HepG2 (cell line): Measurements from ENCODE around the gene NUDT1. TPM values are rescaled to one million over a fixed set of nuclear protein-coding genes. Genes with fewer than 3 reads are reported as not detected.
"Not testable (repeated sequence)": the region's sequence is repeated elsewhere in the genome, so short reads cannot be mapped to it uniquely, and the experiment has no call there.

ENCODE experiments used
- ATAC-seq: fragments of 200-7000 bp; cut with Tn5 transposase; 3 replicates; pipeline ENCODE4 v1.9.1; 2020; ENCODE audit warnings: mild to moderate bottlenecking, moderate library complexity
- BruUV-seq: library from RNA; stranded (reverse); fragments of 400-500 nt; replicated peaks from 2 replicates; lab custom pipeline; 2021; lab: Mats Ljungman, UMichigan
- CTCF ChIA-PET: fragments of 300-600 bp; formaldehyde crosslinking; extraction: SDS; loops from one replicate; lab custom pipeline; 2021; ENCODE audit warnings: low total read pairs, inconsistent platforms, low intra/inter-chr PET ratio; lab: Yijun Ruan, JAX
- POLR2A ChIA-PET: fragments of 350-600 bp; sonication (Branson Sonifier 250); formaldehyde crosslinking; loops from one replicate; lab custom pipeline; 2020; ENCODE audit warnings: antibody characterized with exemption, inconsistent platforms; lab: Yijun Ruan, JAX
- DNase-seq: peaks from one replicate; pipeline ENCODE4 v3.0.0-alpha.2; 2015; ENCODE audit warnings: low spot score
- FAIRE-seq: peaks from 3 replicates; lab custom pipeline; 2011; peaks lifted over from hg19 to GRCh38; lab: Jason Lieb, UNC
- H2AFZ ChIP-seq: one replicate; pipeline ENCODE4 v1.6.1; 2011; ENCODE audit warnings: low read length, inconsistent platforms
- H3K27ac ChIP-seq: fragments of 300-600 bp; 3 replicates; pipeline ENCODE4 v1.8.0; 2011; ENCODE audit warnings: mixed run types, mild to moderate bottlenecking, mixed read lengths, low read length, inconsistent platforms; ENCODE audit not compliant: insufficient read depth; ENCODE audit errors: extremely low read length
- H3K27me3 ChIP-seq, 2 experiments: fragments of 200-600 bp in 1 of 2; 2 replicates in 1 of 2; 3 replicates in 1 of 2; pipeline versions ENCODE4 v1.6.0 to v1.8.0; 2011; ENCODE audit warnings: low read length in 2 of 2, mild to moderate bottlenecking in 2 of 2, moderate library complexity in 2 of 2, inconsistent platforms in 1 of 2; ENCODE audit not compliant: insufficient read depth in 2 of 2, control insufficient read depth in 1 of 2
- H3K36me3 ChIP-seq, 2 experiments: fragments of 200-600 bp in 1 of 2; replicated peaks in 1 of 2; 2 replicates in 1 of 2; 3 replicates in 1 of 2; pipeline versions ENCODE4 v1.5.1 to v1.8.0; 2011; ENCODE audit warnings: low read length in 2 of 2, inconsistent platforms in 1 of 2; ENCODE audit not compliant: insufficient read depth in 2 of 2, control insufficient read depth in 1 of 2
- H3K4me1 ChIP-seq: 2 replicates; pipeline ENCODE4 v1.5.1; 2012; ENCODE audit warnings: low read length, inconsistent platforms; ENCODE audit not compliant: insufficient read depth
- H3K4me2 ChIP-seq: 2 replicates; pipeline ENCODE4 v1.6.0; 2011; ENCODE audit warnings: low read depth, low read length, inconsistent platforms
- H3K4me3 ChIP-seq, 3 experiments: fragments of 200-600 bp in 1 of 3; sonication (generic), shearing (Covaris generic) in 1 of 3; replicated peaks in 1 of 3; 2 replicates each; pipeline ENCODE4 v1.5.1; 2011 to 2016; ENCODE audit warnings: low read length in 3 of 3, inconsistent platforms in 2 of 3, low read depth in 2 of 3, mild to moderate bottlenecking in 2 of 3, control low read depth in 1 of 3, mixed read lengths in 1 of 3; ENCODE audit not compliant: insufficient read depth in 1 of 3
- H3K79me2 ChIP-seq: one replicate; pipeline ENCODE4 v1.6.1; 2011; ENCODE audit warnings: low read length, inconsistent platforms; ENCODE audit not compliant: insufficient read depth
- H3K9ac ChIP-seq: 2 replicates; pipeline ENCODE4 v1.6.0; 2011; ENCODE audit warnings: mild to moderate bottlenecking, low read depth, low read length, inconsistent platforms; ENCODE audit not compliant: insufficient read depth
- H3K9me3 ChIP-seq: 2 replicates; pipeline ENCODE4 v1.5.1; 2012; ENCODE audit warnings: mild to moderate bottlenecking, low read length
- H4K20me1 ChIP-seq: 2 replicates; pipeline ENCODE4 v1.6.0; 2011; ENCODE audit warnings: inconsistent platforms, mild to moderate bottlenecking, low read length, moderate library complexity; ENCODE audit not compliant: insufficient read depth
- ARID5B ChIP-seq: IDR thresholded peaks from 2 replicates; pipeline ENCODE4 v1.4.0; 2020; ENCODE audit warnings: mild to moderate bottlenecking, missing genetic modification reagents
- ETV5 ChIP-seq: IDR thresholded peaks from 2 replicates; pipeline ENCODE4 v1.6.1; 2018; ENCODE audit warnings: missing biosample characterization, missing genetic modification reagents, inconsistent platforms, borderline replicate concordance
- FOXP1 ChIP-seq, 2 experiments: fragments of 450-650 bp in 1 of 2; IDR thresholded peaks; 2 replicates each; pipeline ENCODE4 v1.6.1; 2017 to 2018; ENCODE audit warnings: antibody characterized with exemption in 1 of 2
- MIXL1 ChIP-seq: IDR thresholded peaks from 2 replicates; pipeline ENCODE4 v1.6.1; 2016
- NCOA2 ChIP-seq: sonication (generic); formaldehyde crosslinking; IDR thresholded peaks from 2 replicates; pipeline ENCODE4 v1.8.0; 2022; ENCODE audit warnings: inconsistent platforms
- NR2F1 ChIP-seq, 2 experiments: fragments of 450-650 bp in 1 of 2; formaldehyde crosslinking in 1 of 2; IDR thresholded peaks; 2 replicates each; pipeline versions ENCODE4 v1.5.0 to v1.6.1; 2016 to 2020; ENCODE audit warnings: mild to moderate bottlenecking in 1 of 2, missing compliant biosample characterization in 1 of 2, missing genetic modification reagents in 1 of 2, moderate library complexity in 1 of 2
- NR2F6 ChIP-seq, 2 experiments: IDR thresholded peaks; 2 replicates each; pipeline ENCODE4 v1.6.1; 2016; ENCODE audit warnings: antibody characterized with exemption in 1 of 2, mild to moderate bottlenecking in 1 of 2
- SOX5 ChIP-seq: IDR thresholded peaks from 2 replicates; pipeline ENCODE4 v1.6.1; 2016; ENCODE audit warnings: borderline replicate concordance
- SP5 ChIP-seq: IDR thresholded peaks from 2 replicates; pipeline ENCODE4 v1.6.1; 2016; ENCODE audit warnings: low read depth, borderline replicate concordance
- TBX2 ChIP-seq: sonication (generic); formaldehyde crosslinking; IDR thresholded peaks from 2 replicates; pipeline ENCODE4 v1.5.0; 2020; ENCODE audit warnings: missing genetic modification reagents, mild to moderate bottlenecking, borderline replicate concordance
- ZNF572 ChIP-seq: sonication (generic); formaldehyde crosslinking; IDR thresholded peaks from 2 replicates; pipeline ENCODE4 v1.5.1; 2020; ENCODE audit warnings: mild to moderate bottlenecking, missing genetic modification reagents
- ZNF605 ChIP-seq: sonication (generic); formaldehyde crosslinking; IDR thresholded peaks from 2 replicates; pipeline ENCODE4 v1.8.0; 2022; ENCODE audit warnings: mild to moderate bottlenecking, missing genetic modification reagents
- WGBS: methylation state at CpG from one replicate; pipeline ENCODE4 v1.1.6; 2017; ENCODE audit warnings: low lambda C conversion rate; 5-methylcytosine and 5-hydroxymethylcytosine counted together
- in situ Hi-C: cut with HindIII; loops from 2 replicates; pipeline ENCODE4 v1.10.0; 2017; ENCODE audit warnings: low pct_unique_long_range_greater_than_20kb; ENCODE audit not compliant: extremely low pct_ligation_motif_present
- intact Hi-C: fragments of 100-400 bp; cut with micrococcal nuclease; formaldehyde crosslinking; loops from one replicate; pipeline ENCODE4 v1.10.0; 2022; ENCODE audit not compliant: unreplicated experiment
- polyA plus RNA-seq, 8 experiments: library from polyadenylated mRNA; depleted of rRNA in 3 of 8; stranded (reverse) in 7 of 8; unstranded in 1 of 8; fragments of >200 nt; fragmentation: Illumina TruSeq in 4 of 8; extraction: Trizol in 4 of 8; gene quantifications; 2 replicates each; pipeline versions ENCODE4 v1.2.1 to v1.2.3, GENCODE V29; 2011 to 2016; ENCODE audit warnings: low read depth in 4 of 8, missing spikeins in 1 of 8, mixed read lengths in 1 of 8; ENCODE audit not compliant: insufficient read depth in 1 of 8
- total RNA-seq, 5 experiments: library from RNA; depleted of rRNA; stranded (reverse); fragments of >200 nt; fragmentation: Illumina TruSeq; extraction: Trizol; gene quantifications; 2 replicates each; pipeline ENCODE4 v1.2.3, GENCODE V29; 2016; ENCODE audit warnings: low read depth in 1 of 5
- TF ChIP-seq, protein P1 (sequence below): sonication (generic); formaldehyde crosslinking; IDR thresholded peaks from 2 replicates; pipeline ENCODE4 v1.4.0; 2020; ENCODE audit warnings: missing genetic modification reagents

Gene NUDT1
- total and polyA plus RNA-seq, 2 of the 13 experiments (the other 11 are each of a cell fraction or from before 2014, with no cell fraction given): 9.1 to 26.8 TPM

DNA sequence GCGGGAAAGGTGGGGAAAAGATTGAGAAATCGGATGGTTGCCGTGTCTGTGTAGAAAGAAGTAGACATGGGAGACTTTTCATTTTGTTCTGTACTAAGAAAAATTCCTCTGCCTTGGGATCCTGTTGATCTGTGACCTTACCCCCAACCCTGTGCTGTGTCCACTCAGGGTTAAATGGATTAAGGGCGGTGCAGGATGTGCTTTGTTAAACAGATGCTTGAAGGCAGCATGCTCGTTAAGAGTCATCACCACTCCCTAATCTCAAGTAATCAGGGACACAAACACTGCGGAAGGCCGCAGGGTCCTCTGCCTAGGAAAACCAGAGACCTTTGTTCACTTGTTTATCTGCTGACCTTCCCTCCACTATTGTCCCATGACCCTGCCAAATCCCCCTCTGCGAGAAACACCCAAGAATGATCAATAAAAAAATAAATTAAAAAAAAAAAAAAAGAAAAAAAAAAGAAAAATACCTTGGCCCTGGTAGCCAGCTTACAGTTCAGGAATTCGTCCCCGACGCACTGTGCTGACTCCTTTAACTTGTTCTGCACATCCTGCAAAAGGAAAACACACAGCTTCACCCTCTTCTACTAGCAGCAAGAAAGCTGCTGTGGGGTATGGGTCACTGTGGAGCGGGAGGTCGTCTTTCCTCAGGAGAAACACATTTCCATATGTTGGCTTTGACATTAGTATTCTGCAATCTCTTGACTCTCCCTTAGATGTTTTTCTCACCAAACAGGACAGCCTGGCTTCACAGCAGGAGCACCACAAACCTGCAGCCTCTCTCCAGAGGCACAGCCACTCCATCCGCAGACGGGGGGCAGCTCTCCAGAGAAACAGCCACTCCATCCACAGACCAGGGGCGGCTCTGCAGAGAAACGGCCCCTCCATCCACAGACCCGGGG, 27.3 kb downstream of the NUDT1 start:
- DNase-seq: peak; percentile 35
- H3K9ac ChIP-seq: peak overlapping the region; percentile 31; the same call in 1 of the 2 replicates
- TF ChIP-seq TBX2: peak; percentile 39; the same call in 1 of the 2 replicates
- not testable (repeated sequence) for TF ChIP-seq FOXP1 (IDR thresholded peaks at IDR 0.05)
- TF ChIP-seq FOXP1 (CRISPR knock-in tag; IDR thresholded peaks at IDR 0.05): peak; percentile 49; the same call in 1 of the 2 replicates
- peak; percentile 41; the same call in 1 of the 2 replicates for TF ChIP-seq ARID5B (CRISPR knock-in tag)
- TF ChIP-seq NR2F1 (CRISPR knock-in tag; IDR thresholded peaks at IDR 0.05): 0 out of 4 replicates have a peak, but pooled peaks of 1 of the 2 experiments have one; percentile 11
- peak; percentile 65; the same call in 1 of the 2 replicates for TF ChIP-seq SOX5 (CRISPR knock-in tag)
- TF ChIP-seq MIXL1 (CRISPR knock-in tag): peak; percentile 55; the same call in 1 of the 2 replicates
- peak; percentile 45; the same call in 1 of the 2 replicates for TF ChIP-seq ETV5 (CRISPR knock-in tag)
- peak; percentile 85 for TF ChIP-seq SP5 (CRISPR knock-in tag)
- TF ChIP-seq, protein P1, sequence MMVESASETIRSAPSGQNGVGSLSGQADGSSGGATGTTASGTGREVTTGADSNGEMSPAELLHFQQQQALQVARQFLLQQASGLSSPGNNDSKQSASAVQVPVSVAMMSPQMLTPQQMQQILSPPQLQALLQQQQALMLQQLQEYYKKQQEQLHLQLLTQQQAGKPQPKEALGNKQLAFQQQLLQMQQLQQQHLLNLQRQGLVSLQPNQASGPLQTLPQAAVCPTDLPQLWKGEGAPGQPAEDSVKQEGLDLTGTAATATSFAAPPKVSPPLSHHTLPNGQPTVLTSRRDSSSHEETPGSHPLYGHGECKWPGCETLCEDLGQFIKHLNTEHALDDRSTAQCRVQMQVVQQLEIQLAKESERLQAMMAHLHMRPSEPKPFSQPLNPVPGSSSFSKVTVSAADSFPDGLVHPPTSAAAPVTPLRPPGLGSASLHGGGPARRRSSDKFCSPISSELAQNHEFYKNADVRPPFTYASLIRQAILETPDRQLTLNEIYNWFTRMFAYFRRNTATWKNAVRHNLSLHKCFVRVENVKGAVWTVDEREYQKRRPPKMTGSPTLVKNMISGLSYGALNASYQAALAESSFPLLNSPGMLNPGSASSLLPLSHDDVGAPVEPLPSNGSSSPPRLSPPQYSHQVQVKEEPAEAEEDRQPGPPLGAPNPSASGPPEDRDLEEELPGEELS (CRISPR knock-in tag): peak; percentile 49; the same call in 1 of the 2 replicates
- TF ChIP-seq ZNF605 (CRISPR knock-in tag): 0 out of 2 replicates have a peak, but pooled peaks have one; percentile 32
- TF ChIP-seq NCOA2 (CRISPR knock-in tag): 0 out of 2 replicates have a peak, but pooled peaks have one; percentile 20
- TF ChIP-seq ZNF572 (CRISPR knock-in tag): 0 out of 2 replicates have a peak, but pooled peaks have one; percentile 24
- peak; percentile 58; the same call in 1 of the 2 replicates for TF ChIP-seq NR2F6 (IDR thresholded peaks at IDR 0.05)
- peak; percentile 58; the same call in 1 of the 2 replicates for TF ChIP-seq NR2F6 (CRISPR knock-in tag; IDR thresholded peaks at IDR 0.05)

More for the DNA sequence above, 27.3 kb downstream of the NUDT1 start:
- peak; percentile 83 for ATAC-seq
- Histone ChIP-seq H3K4me1 (peaks cover 43% of the 10 kb centered on the region), H3K27ac (peak overlapping the region; percentile 78), H3K4me2 (peak overlapping the region; percentile 66), H3K36me3 (peaks cover 8 to 19% of the 10 kb centered on the region in 2 experiments; a peak in 3 of 5 replicates)
- in situ Hi-C loops, H3K79me2 ChIP-seq, H4K20me1 ChIP-seq, CTCF ChIA-PET, H3K4me3 ChIP-seq, H2AFZ ChIP-seq, BruUV-seq, H3K9me3 ChIP-seq, H3K27me3 ChIP-seq: not testable (repeated sequence)
- POLR2A ChIA-PET: interaction anchor here (1.5 to 2.1 kb wide), 2 partner anchors 27 to 85 kb away, joined by 5 to 6 read pairs; partner anchors contain the start of genes EIF3B, MRM2 and NUDT1
- 43% methylated on average over 11 of the region's 18 CpGs for WGBS
- peak; percentile 36 for FAIRE-seq
- intact Hi-C loops: loop anchor here (1.0 kb wide), 1 partner anchor 45 kb away; the partner anchor contains the start of gene SNX8
